ENCODE measurements around the gene PRELID1.
"Not testable (repeated sequence)": the region's sequence is repeated elsewhere in the genome, so short reads cannot be mapped to it uniquely, and the experiment has no call there.

PRELID1 gene

GRCh38 chr5:177303121-177303924 is at the start of gene PRELID1, which contains the start of gene RAB24:
TSS of gene PRELID1 (plus strand) at chr5:177303799. CDS start at chr5:177303986, 187 bp downstream.
TSS of gene RAB24 (minus strand) at chr5:177303719. CDS start at chr5:177303288, 431 bp downstream.
- DNase-seq: peak; percentile 53

GRCh38 chr5:177256296-177256695 is 47.3 kb upstream of the PRELID1 start:
- no peak for DNase-seq

GRCh38 chr5:177258711-177259110 is 44.9 kb upstream of the PRELID1 start:
- DNase-seq: not testable (repeated sequence)

GRCh38 chr5:177260961-177261360 is 42.6 kb upstream of the PRELID1 start:
- no peak for DNase-seq

- DNase-seq: no peak
Observed at GRCh38 chr5:177261510-177261909, 42.1 kb upstream of the PRELID1 start.

- DNase-seq: no peak
Observed at GRCh38 chr5:177264178-177264577, 39.4 kb upstream of the PRELID1 start.

GRCh38 chr5:177265395-177265794 is 38.2 kb upstream of the PRELID1 start:
- DNase-seq: no peak

GRCh38 chr5:177269232-177269895 is 34.2 kb upstream of the PRELID1 start:
- DNase-seq: no peak

GRCh38 chr5:177269976-177270375 is 33.6 kb upstream of the PRELID1 start:
- no peak for DNase-seq

GRCh38 chr5:177270653-177271052 is 32.9 kb upstream of the PRELID1 start:
- no peak for DNase-seq

GRCh38 chr5:177271113-177271512 is 32.5 kb upstream of the PRELID1 start:
- no peak for DNase-seq

- no peak for DNase-seq
Observed at GRCh38 chr5:177275883-177276282, 27.7 kb upstream of the PRELID1 start.

GRCh38 chr5:177276886-177277285 is 26.7 kb upstream of the PRELID1 start:
- DNase-seq: no peak

- no peak for DNase-seq
Observed at GRCh38 chr5:177288191-177288590, 15.4 kb upstream of the PRELID1 start.

- DNase-seq: no peak
Observed at GRCh38 chr5:177290816-177291596, 12.6 kb upstream of the PRELID1 start.

- DNase-seq: no peak
Observed at GRCh38 chr5:177291735-177292134, 11.9 kb upstream of the PRELID1 start.

- DNase-seq: no peak
Observed at GRCh38 chr5:177293819-177294581, 9.6 kb upstream of the PRELID1 start.

GRCh38 chr5:177294632-177295031 is 9.0 kb upstream of the PRELID1 start:
- DNase-seq: no peak

- DNase-seq: no peak
Observed at GRCh38 chr5:177295924-177296323, 7.7 kb upstream of the PRELID1 start.

GRCh38 chr5:177296581-177296980 is 7.0 kb upstream of the PRELID1 start:
- DNase-seq: peak; percentile 3

- no peak for DNase-seq
Observed at GRCh38 chr5:177297922-177298321, 5.7 kb upstream of the PRELID1 start.

- no peak for DNase-seq
Observed at GRCh38 chr5:177299697-177300096, 3.9 kb upstream of the PRELID1 start.
